Karpas-422 (cell line): Measurements from ENCODE around the gene PARD6A. TPM values are rescaled to one million over a fixed set of nuclear protein-coding genes. Genes with fewer than 3 reads are reported as not detected.

Experiments
- DNase-seq: peaks from one replicate; pipeline ENCODE4 v3.0.0-alpha.2; 2015
- H2AFZ ChIP-seq: fragments of 200-600 bp; sonication (generic); 2 replicates; pipeline ENCODE4 v1.6.1; 2014; ENCODE audit warnings: antibody characterized with exemption, low read length, mixed read lengths
- H3K27ac ChIP-seq: fragments of 200-600 bp; sonication (generic); 2 replicates; pipeline ENCODE4 v1.5.1; 2014; ENCODE audit warnings: mild to moderate bottlenecking, low read length, moderate library complexity
- H3K27me3 ChIP-seq: fragments of 200-600 bp; sonication (generic); 2 replicates; pipeline ENCODE4 v1.6.1; 2014; ENCODE audit warnings: low read length, mixed read lengths
- H3K36me3 ChIP-seq: fragments of 200-600 bp; sonication (generic); 2 replicates; pipeline ENCODE4 v1.6.1; 2014; ENCODE audit warnings: low read length, mixed read lengths; ENCODE audit not compliant: insufficient read depth
- H3K4me1 ChIP-seq: fragments of 200-600 bp; sonication (generic); 2 replicates; pipeline ENCODE4 v1.6.1; 2014; ENCODE audit warnings: mild to moderate bottlenecking, low read length, mixed read lengths
- H3K4me2 ChIP-seq: fragments of 200-600 bp; sonication (generic); 2 replicates; pipeline ENCODE4 v1.6.1; 2014; ENCODE audit warnings: low read length, low read depth, mild to moderate bottlenecking; ENCODE audit not compliant: poor library complexity, severe bottlenecking
- H3K4me3 ChIP-seq: fragments of 200-600 bp; sonication (generic); 2 replicates; pipeline ENCODE4 v1.5.1; 2014; ENCODE audit warnings: mild to moderate bottlenecking, antibody characterized with exemption, low read length, mixed read lengths
- H3K79me2 ChIP-seq: fragments of 200-600 bp; sonication (generic); 2 replicates; pipeline ENCODE4 v1.6.1; 2014; ENCODE audit warnings: mild to moderate bottlenecking, low read length, mixed read lengths
- H3K9ac ChIP-seq: fragments of 200-600 bp; sonication (generic); 2 replicates; pipeline ENCODE4 v1.6.0; 2014; ENCODE audit warnings: low read length
- H3K9me2 ChIP-seq: fragments of 200-600 bp; sonication (generic), shearing (Covaris generic); replicated peaks from 2 replicates; pipeline ENCODE4 v1.6.0; 2014; ENCODE audit warnings: mild to moderate bottlenecking, low read length, moderate library complexity; ENCODE audit not compliant: insufficient read depth
- H3K9me3 ChIP-seq: fragments of 300-700, 200-600 bp; sonication (generic); 2 replicates; pipeline ENCODE4 v1.6.1; 2014; ENCODE audit warnings: low read length, mixed read lengths
- H4K20me1 ChIP-seq: fragments of 200-600 bp; sonication (generic); 2 replicates; pipeline ENCODE4 v1.6.1; 2014; ENCODE audit warnings: mild to moderate bottlenecking, antibody characterized with exemption, low read length, low read depth; ENCODE audit not compliant: insufficient read depth
- total RNA-seq: library from RNA; depleted of rRNA; stranded (reverse); fragments of >200 nt; shearing (Covaris generic); gene quantifications from 2 replicates; pipeline ENCODE4 v1.2.3, GENCODE V29; 2014; ENCODE audit warnings: low replicate concordance

The PARD6A gene
- total RNA-seq, 1 experiment from 2014 or later: 13.6 TPM

- peaks cover 15% of the 10 kb centered on the region for H3K4me1 ChIP-seq
- H3K9me3 ChIP-seq: no peaks in the 10 kb centered on the region
- no peaks in the 10 kb centered on the region for H3K36me3 ChIP-seq
- no peak overlapping the region for H3K27ac ChIP-seq
- H3K79me2 ChIP-seq: peaks cover 18% of the 10 kb centered on the region
- H3K27me3 ChIP-seq: no peaks in the 10 kb centered on the region
- H3K4me3 ChIP-seq: no peak overlapping the region
- peaks cover 5% of the 10 kb centered on the region; the same call in 1 of the 2 replicates for H4K20me1 ChIP-seq
- DNase-seq: no peak
- no peaks in the 10 kb centered on the region for H3K9me2 ChIP-seq
- no peak overlapping the region for H3K4me2 ChIP-seq
- no peak overlapping the region for H3K9ac ChIP-seq
- no peak overlapping the region for H2AFZ ChIP-seq
Measured at GRCh38 chr16:67656344-67657016, 4.3 kb upstream of the PARD6A start.

GRCh38 chr16:67657017-67657608, 3.6 kb upstream of the PARD6A start:
- no peak overlapping the region for H3K4me2 ChIP-seq
- H3K36me3 ChIP-seq: no peaks in the 10 kb centered on the region
- H4K20me1 ChIP-seq: peaks cover 5% of the 10 kb centered on the region; the same call in 1 of the 2 replicates
- H3K27ac ChIP-seq: no peak overlapping the region
- peaks cover 18% of the 10 kb centered on the region for H3K79me2 ChIP-seq
- H3K9ac ChIP-seq: no peak overlapping the region
- H2AFZ ChIP-seq: no peak overlapping the region
- peaks cover 19% of the 10 kb centered on the region for H3K4me1 ChIP-seq
- H3K9me3 ChIP-seq: no peaks in the 10 kb centered on the region
- no peaks in the 10 kb centered on the region for H3K9me2 ChIP-seq
- DNase-seq: no peak
- H3K27me3 ChIP-seq: no peaks in the 10 kb centered on the region
- H3K4me3 ChIP-seq: no peak overlapping the region

- H3K4me2 ChIP-seq: peak overlapping the region; percentile 99
- no peaks in the 10 kb centered on the region for H3K9me2 ChIP-seq
- H3K27ac ChIP-seq: no peak overlapping the region
- DNase-seq: no peak
- H3K9me3 ChIP-seq: no peaks in the 10 kb centered on the region
- no peak overlapping the region for H2AFZ ChIP-seq
- H4K20me1 ChIP-seq: peaks cover 5% of the 10 kb centered on the region; the same call in 1 of the 2 replicates
- H3K4me1 ChIP-seq: peaks cover 19% of the 10 kb centered on the region
- H3K27me3 ChIP-seq: no peaks in the 10 kb centered on the region
- peak overlapping the region; percentile 96; the same call in 1 of the 2 replicates for H3K9ac ChIP-seq
- no peak overlapping the region for H3K4me3 ChIP-seq
- H3K79me2 ChIP-seq: peaks cover 18% of the 10 kb centered on the region
- H3K36me3 ChIP-seq: no peaks in the 10 kb centered on the region
Measured at GRCh38 chr16:67657751-67658518, 2.8 kb upstream of the PARD6A start.

GRCh38 chr16:67658849-67659674, 1.7 kb upstream of the PARD6A start:
- H4K20me1 ChIP-seq: peaks cover 5% of the 10 kb centered on the region; the same call in 1 of the 2 replicates
- DNase-seq: no peak
- H2AFZ ChIP-seq: no peak overlapping the region
- peaks cover 19% of the 10 kb centered on the region for H3K4me1 ChIP-seq
- peak overlapping the region; percentile 80 for H3K4me3 ChIP-seq
- H3K9me3 ChIP-seq: no peaks in the 10 kb centered on the region
- H3K9ac ChIP-seq: peak overlapping the region; percentile 96
- no peaks in the 10 kb centered on the region for H3K36me3 ChIP-seq
- H3K27me3 ChIP-seq: no peaks in the 10 kb centered on the region
- H3K79me2 ChIP-seq: peaks cover 18% of the 10 kb centered on the region
- H3K9me2 ChIP-seq: no peaks in the 10 kb centered on the region
- H3K4me2 ChIP-seq: peak overlapping the region; percentile 99
- peak overlapping the region; percentile 76; the same call in 1 of the 2 replicates for H3K27ac ChIP-seq

GRCh38 chr16:67659675-67660563, 841 bp upstream of the PARD6A start, which contains the start of gene ACD:
Gene ACD (minus strand): TSS chr16:67660260. CDS start chr16:67660220, 40 bp downstream.
- Histone ChIP-seq H3K4me2 (peak within 1 kb of the TSS; percentile 99), H3K27me3 (no peaks in the 10 kb centered on the region), H4K20me1 (peaks cover 5% of the 10 kb centered on the region; the same call in 1 of the 2 replicates), H3K9me2 (no peaks in the 10 kb centered on the region), H3K27ac (peak within 1 kb of the TSS; percentile 76), H3K4me3 (peak within 1 kb of the TSS; percentile 88), H3K9ac (peak within 1 kb of the TSS; percentile 96), H2AFZ (peak within 1 kb of the TSS; percentile 70; the same call in 1 of the 2 replicates), H3K36me3 (no peaks in the 10 kb centered on the region), H3K79me2 (peaks cover 18% of the 10 kb centered on the region), H3K9me3 (no peaks in the 10 kb centered on the region), H3K4me1 (peaks cover 19% of the 10 kb centered on the region)
- DNase-seq: peak; percentile 98

GRCh38 chr16:67661101-67661761, 471 bp downstream of the PARD6A start:
- Histone ChIP-seq H3K9me2 (no peaks in the 10 kb centered on the region), H3K79me2 (peaks cover 18% of the 10 kb centered on the region), H3K27me3 (no peaks in the 10 kb centered on the region), H3K9ac (peak overlapping the region; percentile 82), H3K4me2 (peak overlapping the region; percentile 96), H3K36me3 (no peaks in the 10 kb centered on the region), H4K20me1 (peaks cover 5% of the 10 kb centered on the region; the same call in 1 of the 2 replicates), H3K4me1 (peaks cover 27% of the 10 kb centered on the region), H3K27ac (peak overlapping the region; percentile 71), H3K4me3 (peak overlapping the region; percentile 88), H2AFZ (no peak overlapping the region), H3K9me3 (no peaks in the 10 kb centered on the region)
- DNase-seq: no peak
